HG02981 (cell line): ENCODE results near the gene USP5.
"Not testable (repeated sequence)": the region's sequence is repeated elsewhere in the genome, so short reads cannot be mapped to it uniquely, and the experiment has no call there.

Experiments
- ATAC-seq: cut with Tn5 transposase; IDR thresholded peaks from one replicate; pipeline ENCODE4 v1.9.1; 2021; ENCODE audit warnings: mild to moderate bottlenecking, moderate library complexity; ENCODE audit not compliant: unreplicated experiment

The USP5 gene

GRCh38 chr12:6887460-6887859, 35.5 kb downstream of the USP5 start:
- ATAC-seq = no peak

GRCh38 chr12:6888360-6888759, 36.4 kb downstream of the USP5 start:
- no peak for ATAC-seq

- not testable (repeated sequence) for ATAC-seq
Observed at GRCh38 chr12:6888794-6889193, 36.8 kb downstream of the USP5 start.

- not testable (repeated sequence) for ATAC-seq
Observed at GRCh38 chr12:6889775-6890573, 38.0 kb downstream of the USP5 start.

- peak; percentile 96 for ATAC-seq
Observed at GRCh38 chr12:6890789-6891645, 39.1 kb downstream of the USP5 start.

- ATAC-seq = no peak
Observed at GRCh38 chr12:6891646-6892001, 39.7 kb downstream of the USP5 start.

- ATAC-seq = not testable (repeated sequence)
Observed at GRCh38 chr12:6892683-6893082, 40.7 kb downstream of the USP5 start.

- no peak for ATAC-seq
Observed at GRCh38 chr12:6894321-6894720, 42.4 kb downstream of the USP5 start.

GRCh38 chr12:6896846-6897435, 45.0 kb downstream of the USP5 start:
- no peak for ATAC-seq

GRCh38 chr12:6899427-6899826, 47.5 kb downstream of the USP5 start:
- ATAC-seq = no peak

GRCh38 chr12:6899837-6900519, 48.0 kb downstream of the USP5 start:
- ATAC-seq = no peak

- ATAC-seq = no peak
Observed at GRCh38 chr12:6902448-6902847, 50.5 kb downstream of the USP5 start.

GRCh38 chr12:6903722-6904121, 51.8 kb downstream of the USP5 start:
- no peak for ATAC-seq

- ATAC-seq = peak; percentile 93
Observed at GRCh38 chr12:6904280-6905276, 52.6 kb downstream of the USP5 start, which contains the start of gene LRRC23. Gene LRRC23 (plus strand): TSS chr12:6904822. CDS start chr12:6905634, 812 bp downstream.

- no peak for ATAC-seq
Observed at GRCh38 chr12:6905414-6906040, 53.6 kb downstream of the USP5 start.

GRCh38 chr12:6908141-6908540, 56.2 kb downstream of the USP5 start:
- not testable (repeated sequence) for ATAC-seq

- ATAC-seq = no peak
Observed at GRCh38 chr12:6909421-6910145, 57.6 kb downstream of the USP5 start.

GRCh38 chr12:6912164-6912935, 60.4 kb downstream of the USP5 start:
- no peak for ATAC-seq
